Endothelial cell of umbilical vein (primary cell): ENCODE results near the gene ST6GALNAC3. TPM values are rescaled to one million over a fixed set of nuclear protein-coding genes. Genes with fewer than 3 reads are reported as not detected.

ENCODE experiments used
- BruUV-seq: library from RNA; stranded (reverse); fragments of 400-500 nt; replicated peaks from 2 replicates; lab custom pipeline; 2021; lab: Mats Ljungman, UMichigan
- CTCF ChIA-PET: fragments of 300-600, 350-600 bp; sonication (Branson Sonifier 250); formaldehyde crosslinking; loops from one replicate; lab custom pipeline; 2021; ENCODE audit warnings: antibody characterized with exemption, inconsistent platforms; lab: Charles Lee
- POLR2A ChIA-PET: fragments of 300-600, 350-600 bp; sonication (Branson Sonifier 250); formaldehyde crosslinking; loops from one replicate; lab custom pipeline; 2021; ENCODE audit warnings: antibody characterized with exemption, inconsistent platforms; lab: Charles Lee
- DNase-seq: peaks from one replicate; pipeline ENCODE4 v3.0.0-alpha.2; 2011; ENCODE audit warnings: low read depth, low spot score
- FAIRE-seq: peaks from 2 replicates; lab custom pipeline; 2011; peaks lifted over from hg19 to GRCh38; lab: Jason Lieb, UNC
- H2AFZ ChIP-seq: 2 replicates; pipeline ENCODE4 v1.6.0; 2012; ENCODE audit warnings: low read depth, low read length, control low read depth, inconsistent platforms
- H3K27ac ChIP-seq: 2 replicates; pipeline ENCODE4 v1.5.1; 2011; ENCODE audit warnings: low read depth, mild to moderate bottlenecking, control low read depth, low read length, moderate library complexity; ENCODE audit not compliant: insufficient read depth
- H3K27me3 ChIP-seq, 2 experiments: 2 replicates each; pipeline versions ENCODE4 v1.6.0 to v1.6.1; 2011; ENCODE audit warnings: low read length in 2 of 2, mixed read lengths in 1 of 2; ENCODE audit not compliant: control insufficient read depth in 2 of 2, insufficient read depth in 2 of 2
- H3K36me3 ChIP-seq, 2 experiments: 2 replicates in 1 of 2; 3 replicates in 1 of 2; pipeline ENCODE4 v1.5.1; 2011; ENCODE audit warnings: low read length in 2 of 2, mild to moderate bottlenecking in 1 of 2, moderate library complexity in 1 of 2; ENCODE audit not compliant: control insufficient read depth in 2 of 2, insufficient read depth in 2 of 2; ENCODE audit errors: extremely low read depth in 1 of 2
- H3K4me1 ChIP-seq: 3 replicates; pipeline ENCODE4 v1.5.1; 2011; ENCODE audit warnings: mild to moderate bottlenecking, low read length; ENCODE audit not compliant: control insufficient read depth, insufficient read depth; ENCODE audit errors: extremely low read depth
- H3K4me2 ChIP-seq: 2 replicates; pipeline ENCODE4 v1.6.1; 2011; ENCODE audit warnings: low read length, control low read depth, mixed read lengths; ENCODE audit not compliant: insufficient read depth
- H3K4me3 ChIP-seq, 3 experiments: fragments of 200-600 bp in 1 of 3; sonication (generic), shearing (Covaris generic) in 1 of 3; replicated peaks in 1 of 3; 2 replicates each; pipeline ENCODE4 v1.5.1; 2011 to 2016; ENCODE audit warnings: control low read depth in 3 of 3, low read length in 3 of 3, mild to moderate bottlenecking in 2 of 3, inconsistent platforms in 1 of 3, low read depth in 1 of 3, moderate library complexity in 1 of 3; ENCODE audit not compliant: insufficient read depth in 1 of 3
- H3K79me2 ChIP-seq: 2 replicates; pipeline ENCODE4 v1.6.0; 2012; ENCODE audit warnings: low read length, inconsistent platforms; ENCODE audit not compliant: control insufficient read depth, insufficient read depth
- H3K9ac ChIP-seq: replicated peaks from 2 replicates; pipeline ENCODE3; 2011; ENCODE audit warnings: low read length, control low read depth; ENCODE audit not compliant: insufficient read depth; ENCODE audit errors: extremely low read depth
- H3K9me1 ChIP-seq: replicated peaks from 3 replicates; pipeline ENCODE4 v1.6.0; 2011; ENCODE audit warnings: mild to moderate bottlenecking, low read length; ENCODE audit not compliant: control insufficient read depth, insufficient read depth; ENCODE audit errors: extremely low read depth
- H3K9me3 ChIP-seq: replicated peaks from 2 replicates; pipeline ENCODE4 v1.5.1; 2012; ENCODE audit warnings: low read length, inconsistent platforms; ENCODE audit not compliant: control insufficient read depth, insufficient read depth
- H4K20me1 ChIP-seq: replicated peaks from 2 replicates; pipeline ENCODE3; 2011; ENCODE audit warnings: mild to moderate bottlenecking, low read length; ENCODE audit not compliant: control insufficient read depth, insufficient read depth; ENCODE audit errors: extremely low read depth
- CTCF ChIP-seq, 2 donors: IDR thresholded peaks; 1 replicate in 1 of 2; 2 replicates in 1 of 2; pipeline ENCODE4 v1.5.1; 2011; ENCODE audit warnings: low read length in 2 of 2, mild to moderate bottlenecking in 2 of 2, moderate library complexity in 2 of 2, control low read depth in 1 of 2, inconsistent platforms in 1 of 2, low read depth in 1 of 2; ENCODE audit not compliant: insufficient read depth in 1 of 2; ENCODE audit errors: extremely low read depth in 1 of 2
- EZH2 ChIP-seq: IDR thresholded peaks from 2 replicates; pipeline ENCODE4 v1.6.1; 2012; ENCODE audit warnings: borderline replicate concordance, low read depth, mild to moderate bottlenecking, moderate library complexity, low read length, inconsistent platforms; ENCODE audit not compliant: severe bottlenecking
- FOS ChIP-seq: IDR thresholded peaks from 2 replicates; pipeline ENCODE4 v1.6.1; 2011; ENCODE audit warnings: mild to moderate bottlenecking, low read length, moderate library complexity, borderline replicate concordance; ENCODE audit not compliant: insufficient read depth
- GATA2 ChIP-seq: IDR thresholded peaks from 2 replicates; pipeline ENCODE4 v1.7.0; 2011; ENCODE audit warnings: low read depth, mild to moderate bottlenecking, moderate library complexity, mixed read lengths, low read length; ENCODE audit not compliant: insufficient read length, insufficient read depth
- JUN ChIP-seq: IDR thresholded peaks from 2 replicates; pipeline ENCODE4 v1.6.1; 2011; ENCODE audit warnings: borderline replicate concordance, low read depth; ENCODE audit not compliant: insufficient read length, insufficient read depth
- MAX ChIP-seq: IDR thresholded peaks from 2 replicates; pipeline ENCODE4 v1.6.1; 2011; ENCODE audit not compliant: insufficient read depth, insufficient read length
- MYC ChIP-seq: IDR thresholded peaks from one replicate; pipeline ENCODE4 v1.6.1; 2011; ENCODE audit warnings: mild to moderate bottlenecking, low read depth, low read length
- POLR2A ChIP-seq: IDR thresholded peaks from 2 replicates; pipeline ENCODE4 v1.6.1; 2012; ENCODE audit warnings: low read depth, mild to moderate bottlenecking, control low read depth, low read length
- POLR2AphosphoS5 ChIP-seq: IDR thresholded peaks from 2 replicates; pipeline ENCODE4 v1.6.1; 2012; ENCODE audit warnings: low read depth, mild to moderate bottlenecking, control low read depth, low read length, moderate library complexity; ENCODE audit not compliant: insufficient read depth
- dilution Hi-C: fragments of 300-500 bp; cut with MboI; formaldehyde crosslinking; loops from one replicate; pipeline ENCODE4 v1.15.0; 2019; ENCODE audit warnings: low sequenced_read_pairs; ENCODE audit not compliant: extremely low pct_ligation_motif_present
- intact Hi-C: fragments of 100-400 bp; cut with micrococcal nuclease; formaldehyde crosslinking; loops from one replicate; pipeline ENCODE4 v1.10.0; 2022
- polyA plus RNA-seq, 4 experiments: library from polyadenylated mRNA; depleted of rRNA in 3 of 4; stranded (reverse) in 3 of 4; unstranded in 1 of 4; fragments of >200 nt; gene quantifications; 2 replicates each; pipeline versions ENCODE4 v1.2.1 to v1.2.3, GENCODE V29; 2011 to 2012; ENCODE audit warnings: missing spikeins in 1 of 4
- total RNA-seq: library from RNA; stranded (reverse); gene quantifications from 2 replicates; pipeline ENCODE4 v1.2.3, GENCODE V29; 2021

ST6GALNAC3 gene
- total and polyA plus RNA-seq, 2 donors (not counting 3 experiments of a cell fraction or from before 2014, with no cell fraction given), result 7.6 to 48.3 TPM

- intact Hi-C loops (no loop called here), dilution Hi-C loops (no loop called here)
- Histone ChIP-seq H3K36me3 (no peaks in the 10 kb centered on the region), H3K27me3 (no peaks in the 10 kb centered on the region), H3K9ac (no peak overlapping the region), H3K27ac (no peak overlapping the region), H4K20me1 (no peaks in the 10 kb centered on the region), H3K4me1 (peaks cover 23% of the 10 kb centered on the region), H3K4me2 (no peak overlapping the region), H3K79me2 (no peaks in the 10 kb centered on the region), H3K9me1 (no peaks in the 10 kb centered on the region), H3K4me3 (no peak overlapping the region), H3K9me3 (no peaks in the 10 kb centered on the region), H2AFZ (no peak overlapping the region)
- DNase-seq (no peak), FAIRE-seq (no peak)
- ChIA-PET CTCF (interaction anchor here (2.0 kb wide), 1 partner anchor 30 kb away, joined by 6 read pairs; no protein-coding TSS in a partner anchor), POLR2A (no interaction called here)
- no peak for TF ChIP-seq MYC
- TF ChIP-seq EZH2, result no peak
- TF ChIP-seq MAX, result no peak
- no peak for TF ChIP-seq POLR2AphosphoS5
- no peak for TF ChIP-seq POLR2A
- no peak for TF ChIP-seq GATA2
- TF ChIP-seq JUN, result no peak
- no peak for TF ChIP-seq CTCF (IDR thresholded peaks at IDR 0.05; ENCODE audit: extremely low read depth in 1 of 2, insufficient read depth in 1 of 2, low read depth in 1 of 2, low read length in 2 of 2)
- no peak for TF ChIP-seq FOS
- BruUV-seq, result no TSS peak
These were observed 184.7 kb downstream of the ST6GALNAC3 start for GRCh38 chr1:76259270-76259669.
